Ramos (cell line): Measurements from ENCODE around the gene TBX6.
"Not testable (repeated sequence)": the region's sequence is repeated elsewhere in the genome, so short reads cannot be mapped to it uniquely, and the experiment has no call there.

Experiments used
- in situ Hi-C: fragments of 300-500 bp; cut with MboI; formaldehyde crosslinking; loops from one replicate; pipeline ENCODE4 v1.14.3; 2022; ENCODE audit warnings: low sequenced_read_pairs; ENCODE audit not compliant: unreplicated experiment

TBX6 gene

GRCh38 chr16:30051518-30051917, 40.2 kb downstream of the TBX6 start:
- in situ Hi-C loops = no loop called here

GRCh38 chr16:30049871-30050270, 41.9 kb downstream of the TBX6 start:
- in situ Hi-C loops = no loop called here

- in situ Hi-C loops = no loop called here
Measured at GRCh38 chr16:30046588-30046987, 45.1 kb downstream of the TBX6 start.

- in situ Hi-C loops = no loop called here
Measured at GRCh38 chr16:30046178-30046577, 45.5 kb downstream of the TBX6 start.

GRCh38 chr16:30041841-30042240, 49.9 kb downstream of the TBX6 start:
- in situ Hi-C loops = no loop called here

- in situ Hi-C loops = not testable (repeated sequence)
Measured at GRCh38 chr16:30040690-30041089, 51.0 kb downstream of the TBX6 start.

- in situ Hi-C loops = no loop called here
Measured at GRCh38 chr16:30040221-30040620, 51.5 kb downstream of the TBX6 start.
